Measurements from ENCODE around the gene CHCHD6. TPM values are rescaled to one million over a fixed set of nuclear protein-coding genes. Genes with fewer than 3 reads are reported as not detected.
A peak's percentile ranks its signal among the peaks of the same experiment; 100 is the strongest.

The CHCHD6 gene
- total and polyA plus RNA-seq, 12 donors = 10.6 to 22.5 (median 17.6) TPM

DNA sequence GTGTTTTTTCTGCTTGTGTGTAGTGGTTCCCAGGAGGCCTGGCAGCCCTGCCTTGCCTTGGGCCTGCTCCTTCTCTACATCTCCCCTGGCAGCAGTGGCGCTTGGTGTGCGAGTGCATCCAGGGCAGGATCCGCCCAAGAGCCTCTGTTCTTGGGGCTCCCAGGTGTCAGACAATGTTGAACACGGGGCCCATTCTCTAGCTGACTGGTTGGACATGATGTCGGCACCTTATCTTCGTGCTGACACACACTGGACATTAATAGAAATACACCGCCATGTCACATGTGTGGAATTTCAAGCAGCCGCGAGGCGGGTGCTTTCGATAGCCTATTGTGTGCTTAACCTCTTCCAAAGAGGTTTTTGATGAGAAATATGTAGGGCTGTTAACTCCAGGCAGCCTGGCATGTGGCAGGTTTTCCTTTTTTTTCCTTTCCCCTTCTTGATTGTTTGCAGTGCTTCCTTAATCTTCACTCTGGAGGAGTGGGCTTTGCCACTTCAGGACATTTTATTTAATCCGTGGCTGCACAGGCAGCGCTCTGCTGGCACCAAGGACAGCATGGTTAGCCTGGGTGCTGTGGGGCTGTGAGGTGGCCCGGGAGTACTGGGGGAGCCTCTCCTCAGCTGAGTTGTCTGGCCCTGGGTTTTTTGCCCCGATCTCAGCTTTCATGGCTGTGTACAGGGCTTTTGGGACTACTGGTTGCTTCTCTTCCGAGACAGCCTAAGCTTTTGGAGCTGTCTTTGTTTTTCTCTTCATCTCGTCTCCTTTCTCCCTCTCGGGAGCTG is 42.5 kb downstream of the CHCHD6 start:
- H3K27me3 ChIP-seq = no peaks in the 10 kb centered on the region
- 77 to 88% (median 85%) methylated on average over 18 of the region's 18 CpGs for WGBS, 4 donors
- peak in 3 of 7 donors; percentile 8 to 72 (median 26) for DNase-seq
- peaks cover 8 to 10% of the 10 kb centered on the region in 2 donors for H3K4me1 ChIP-seq (replicated peaks in 1 of 2)
- no peaks in the 10 kb centered on the region for H3K9me3 ChIP-seq (replicated peaks in 1 of 3)
- H3K36me3 ChIP-seq (replicated peaks in 1 of 2) = no peaks in the 10 kb centered on the region
- intact Hi-C loops (cut with DNase I) = no loop called here
- no peak overlapping the region for H3K27ac ChIP-seq
- TF ChIP-seq POLR2A (IDR thresholded peaks at IDR 0.05) = no peak
- TF ChIP-seq, protein P1, sequence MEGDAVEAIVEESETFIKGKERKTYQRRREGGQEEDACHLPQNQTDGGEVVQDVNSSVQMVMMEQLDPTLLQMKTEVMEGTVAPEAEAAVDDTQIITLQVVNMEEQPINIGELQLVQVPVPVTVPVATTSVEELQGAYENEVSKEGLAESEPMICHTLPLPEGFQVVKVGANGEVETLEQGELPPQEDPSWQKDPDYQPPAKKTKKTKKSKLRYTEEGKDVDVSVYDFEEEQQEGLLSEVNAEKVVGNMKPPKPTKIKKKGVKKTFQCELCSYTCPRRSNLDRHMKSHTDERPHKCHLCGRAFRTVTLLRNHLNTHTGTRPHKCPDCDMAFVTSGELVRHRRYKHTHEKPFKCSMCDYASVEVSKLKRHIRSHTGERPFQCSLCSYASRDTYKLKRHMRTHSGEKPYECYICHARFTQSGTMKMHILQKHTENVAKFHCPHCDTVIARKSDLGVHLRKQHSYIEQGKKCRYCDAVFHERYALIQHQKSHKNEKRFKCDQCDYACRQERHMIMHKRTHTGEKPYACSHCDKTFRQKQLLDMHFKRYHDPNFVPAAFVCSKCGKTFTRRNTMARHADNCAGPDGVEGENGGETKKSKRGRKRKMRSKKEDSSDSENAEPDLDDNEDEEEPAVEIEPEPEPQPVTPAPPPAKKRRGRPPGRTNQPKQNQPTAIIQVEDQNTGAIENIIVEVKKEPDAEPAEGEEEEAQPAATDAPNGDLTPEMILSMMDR (IDR thresholded peaks at IDR 0.05) = no peak
- H3K4me3 ChIP-seq = no peak overlapping the region

DNA sequence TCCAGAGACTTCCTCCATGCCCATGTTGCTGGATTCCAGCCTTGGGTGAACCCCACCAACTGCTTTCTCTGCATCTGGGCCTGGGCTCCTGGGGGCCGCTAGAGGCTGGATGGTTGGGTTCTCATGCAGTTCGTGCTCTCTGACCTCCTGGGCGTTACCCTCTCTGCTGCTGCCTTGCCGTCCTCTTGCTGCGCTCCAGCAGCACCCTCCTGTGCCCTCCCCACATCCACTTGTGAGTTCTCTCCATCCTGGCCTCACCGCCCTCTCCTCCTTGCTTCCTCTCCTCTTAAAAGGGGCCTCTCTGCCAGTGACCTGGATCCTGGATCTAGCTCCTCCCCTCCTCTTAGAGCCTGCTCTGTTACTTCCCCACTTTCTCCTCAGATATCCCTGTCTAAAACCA is 43.7 kb downstream of the CHCHD6 start:
- TF ChIP-seq, protein P1 (IDR thresholded peaks at IDR 0.05) = no peak
- no peak for TF ChIP-seq POLR2A (IDR thresholded peaks at IDR 0.05)
- no peak overlapping the region for H3K4me3 ChIP-seq
- H3K4me1 ChIP-seq (replicated peaks in 1 of 2) = peaks cover 10 to 14% of the 10 kb centered on the region in 2 donors
- intact Hi-C loops (cut with DNase I) = no loop called here
- H3K36me3 ChIP-seq (replicated peaks in 1 of 2) = no peaks in the 10 kb centered on the region
- no peak overlapping the region for H3K27ac ChIP-seq
- H3K27me3 ChIP-seq = no peaks in the 10 kb centered on the region
- DNase-seq = no peak
- H3K9me3 ChIP-seq (replicated peaks in 1 of 3) = no peaks in the 10 kb centered on the region
- 92 to 94% (median 93%) methylated on average over 6 of the region's 6 CpGs for WGBS, 4 donors

- WGBS, 4 donors = 89 to 94% (median 91%) methylated on average over 5 of the region's 5 CpGs
- intact Hi-C loops (cut with DNase I) = no loop called here
- Histone ChIP-seq H3K9me3 (replicated peaks in 1 of 3) (no peaks in the 10 kb centered on the region), H3K4me1 (replicated peaks in 1 of 2) (peaks cover 10 to 14% of the 10 kb centered on the region in 2 donors), H3K4me3 (no peak overlapping the region), H3K27me3 (no peaks in the 10 kb centered on the region), H3K36me3 (replicated peaks in 1 of 2) (no peaks in the 10 kb centered on the region), H3K27ac (no peak overlapping the region)
- TF ChIP-seq, protein P1 (IDR thresholded peaks at IDR 0.05) = no peak
- TF ChIP-seq POLR2A (IDR thresholded peaks at IDR 0.05) = no peak
- no peak for DNase-seq
These were observed 44.9 kb downstream of the CHCHD6 start for GRCh38 chr3:126748701-126749546.

DNA sequence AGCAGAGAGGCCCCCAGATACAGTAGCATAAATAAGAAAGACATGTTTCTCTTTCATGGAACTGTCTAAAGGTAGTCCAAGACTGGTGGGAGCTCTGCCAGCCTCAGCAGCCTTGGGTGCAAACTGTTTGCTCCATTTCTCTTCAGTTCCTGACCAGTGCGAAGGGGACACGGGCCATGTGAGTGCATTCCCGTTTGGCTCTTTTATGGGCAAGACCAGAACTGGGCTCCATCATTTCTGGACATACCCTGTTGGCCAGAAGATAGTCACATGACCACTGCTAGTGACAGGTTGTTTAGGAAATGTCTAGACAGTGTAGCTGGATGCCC is 45.5 kb downstream of the CHCHD6 start:
- TF ChIP-seq POLR2A (IDR thresholded peaks at IDR 0.05) = no peak
- TF ChIP-seq, protein P1 (IDR thresholded peaks at IDR 0.05) = no peak
- Histone ChIP-seq H3K36me3 (replicated peaks in 1 of 2) (no peaks in the 10 kb centered on the region), H3K4me1 (replicated peaks in 1 of 2) (peaks cover 10 to 14% of the 10 kb centered on the region in 2 donors), H3K27ac (no peak overlapping the region), H3K9me3 (replicated peaks in 1 of 3) (no peaks in the 10 kb centered on the region), H3K27me3 (no peaks in the 10 kb centered on the region), H3K4me3 (no peak overlapping the region)
- intact Hi-C loops (cut with DNase I) = no loop called here
- 92 to 100% (median 96%) methylated on average over 3 of the region's 3 CpGs for WGBS, 4 donors
- no peak for DNase-seq

Data from adrenal gland (tissue), 12 donors.